ENCODE data around the gene PSG6.
"Not testable (repeated sequence)": the region's sequence is repeated elsewhere in the genome, so short reads cannot be mapped to it uniquely, and the experiment has no call there.

Gene PSG6

GRCh38 chr19:42917634-42918033 lies at the start of gene PSG6:
Gene PSG6, minus strand, starts transcription at chr19:42917894. Its CDS starts 102 bp downstream, at chr19:42917792.
- DNase-seq: not testable (repeated sequence)

- no peak for DNase-seq
Observed at GRCh38 chr19:42965176-42965575, 47.5 kb upstream of the PSG6 start.

- DNase-seq: no peak
Observed at GRCh38 chr19:42961119-42961518, 43.4 kb upstream of the PSG6 start.

GRCh38 chr19:42952126-42952525 lies 34.4 kb upstream of the PSG6 start:
- DNase-seq: not testable (repeated sequence)

- not testable (repeated sequence) for DNase-seq
Observed at GRCh38 chr19:42951476-42951875, 33.8 kb upstream of the PSG6 start.

GRCh38 chr19:42942187-42942789 lies 24.6 kb upstream of the PSG6 start:
- DNase-seq: peak; percentile 19

GRCh38 chr19:42937107-42937506 lies 19.4 kb upstream of the PSG6 start, which contains the start of gene PSG7:
Gene PSG7, minus strand, starts transcription at chr19:42937207. Its CDS starts 131 bp downstream, at chr19:42937076.
- not testable (repeated sequence) for DNase-seq

- not testable (repeated sequence) for DNase-seq
Observed at GRCh38 chr19:42934726-42935125, 17.0 kb upstream of the PSG6 start.

GRCh38 chr19:42934183-42934582 lies 16.5 kb upstream of the PSG6 start:
- not testable (repeated sequence) for DNase-seq

GRCh38 chr19:42933412-42933811 lies 15.7 kb upstream of the PSG6 start:
- not testable (repeated sequence) for DNase-seq

- not testable (repeated sequence) for DNase-seq
Observed at GRCh38 chr19:42932485-42933101, 14.9 kb upstream of the PSG6 start.

GRCh38 chr19:42930214-42930613 lies 12.5 kb upstream of the PSG6 start:
- DNase-seq: peak; percentile 15

GRCh38 chr19:42928896-42929295 lies 11.2 kb upstream of the PSG6 start:
- no peak for DNase-seq

- no peak for DNase-seq
Observed at GRCh38 chr19:42926781-42927180, 9.1 kb upstream of the PSG6 start.

- peak; percentile 58 for DNase-seq
Observed at GRCh38 chr19:42923106-42923505, 5.4 kb upstream of the PSG6 start.

- DNase-seq: not testable (repeated sequence)
Observed at GRCh38 chr19:42920971-42921370, 3.3 kb upstream of the PSG6 start.

GRCh38 chr19:42919757-42920079 lies 2.0 kb upstream of the PSG6 start:
- no peak for DNase-seq

- DNase-seq: peak; percentile 0
Observed at GRCh38 chr19:42919070-42919756, 1.5 kb upstream of the PSG6 start.

GRCh38 chr19:42918377-42919069 lies 829 bp upstream of the PSG6 start:
- DNase-seq: not testable (repeated sequence)

GRCh38 chr19:42916931-42917330 lies 763 bp downstream of the PSG6 start:
- DNase-seq: not testable (repeated sequence)

GRCh38 chr19:42913516-42913915 lies 4.2 kb downstream of the PSG6 start:
- not testable (repeated sequence) for DNase-seq

GRCh38 chr19:42912941-42913340 lies 4.8 kb downstream of the PSG6 start:
- not testable (repeated sequence) for DNase-seq

GRCh38 chr19:42911731-42912130 lies 6.0 kb downstream of the PSG6 start:
- DNase-seq: not testable (repeated sequence)

All from hematopoietic multipotent progenitor cell treated with erythropoietin and hydrocortisone succinate and interleukin-3 and kit ligand, for 6 days (in vitro differentiated cells).